ENCODE results near the gene ZNF469.

The ZNF469 gene

DNA sequence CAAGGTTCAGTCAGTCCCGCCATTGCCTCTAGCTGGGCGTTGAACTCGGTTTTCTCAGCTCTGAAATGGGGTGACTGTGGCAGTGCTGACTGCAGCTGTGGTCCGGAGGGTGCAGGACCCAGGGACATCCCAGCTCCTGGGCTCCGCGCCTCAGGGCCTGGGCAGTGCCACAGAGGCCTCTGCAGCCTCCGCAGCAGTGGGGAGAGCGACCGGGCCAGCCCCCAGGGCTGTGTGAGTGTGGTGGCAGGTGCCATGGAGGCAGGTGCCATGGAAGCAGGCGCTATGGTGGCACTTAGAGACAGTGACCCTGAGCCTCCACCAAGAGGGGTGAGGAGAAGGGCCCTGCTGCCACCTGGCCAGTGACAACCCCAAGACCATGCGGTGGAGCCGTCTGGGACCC lies 30.9 kb downstream of the ZNF469 start:
- no peak for DNase-seq

- DNase-seq: no peak
These were observed 32.0 kb downstream of the ZNF469 start for GRCh38 chr16:88414521-88415380.

GRCh38 chr16:88415381-88415705 lies 32.6 kb downstream of the ZNF469 start:
- no peak for DNase-seq

DNA sequence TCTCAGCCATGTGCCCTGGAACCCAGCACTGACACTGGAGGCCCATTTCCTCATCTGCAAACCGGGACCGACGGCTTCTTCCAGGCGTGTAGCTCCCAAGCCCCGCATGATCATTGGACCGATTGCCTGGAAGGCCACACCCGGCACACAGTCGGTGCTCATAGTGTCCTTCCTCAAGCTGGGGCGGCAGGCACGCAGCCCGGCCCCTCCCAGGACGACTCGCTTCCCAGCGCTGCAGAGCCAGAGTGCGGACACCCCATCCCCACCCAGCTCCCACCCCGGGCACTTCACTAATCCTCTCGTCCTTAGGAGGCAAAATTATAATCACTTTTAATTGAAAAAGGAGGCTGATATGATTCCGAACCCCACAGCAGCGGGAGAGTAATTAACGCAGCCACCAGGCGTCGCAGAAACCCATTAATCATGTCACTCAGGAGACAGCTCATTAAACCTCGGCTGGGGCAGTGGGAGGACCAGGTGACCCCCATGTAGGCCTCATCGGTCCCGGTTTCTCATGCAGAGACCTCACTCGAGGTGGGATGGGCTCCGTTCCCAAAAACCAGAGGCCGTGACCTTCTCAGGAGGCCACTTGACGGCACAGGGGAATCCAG lies 33.1 kb downstream of the ZNF469 start:
- DNase-seq: no peak

- DNase-seq: no peak
These were observed 33.9 kb downstream of the ZNF469 start for GRCh38 chr16:88416686-88417085.

DNA sequence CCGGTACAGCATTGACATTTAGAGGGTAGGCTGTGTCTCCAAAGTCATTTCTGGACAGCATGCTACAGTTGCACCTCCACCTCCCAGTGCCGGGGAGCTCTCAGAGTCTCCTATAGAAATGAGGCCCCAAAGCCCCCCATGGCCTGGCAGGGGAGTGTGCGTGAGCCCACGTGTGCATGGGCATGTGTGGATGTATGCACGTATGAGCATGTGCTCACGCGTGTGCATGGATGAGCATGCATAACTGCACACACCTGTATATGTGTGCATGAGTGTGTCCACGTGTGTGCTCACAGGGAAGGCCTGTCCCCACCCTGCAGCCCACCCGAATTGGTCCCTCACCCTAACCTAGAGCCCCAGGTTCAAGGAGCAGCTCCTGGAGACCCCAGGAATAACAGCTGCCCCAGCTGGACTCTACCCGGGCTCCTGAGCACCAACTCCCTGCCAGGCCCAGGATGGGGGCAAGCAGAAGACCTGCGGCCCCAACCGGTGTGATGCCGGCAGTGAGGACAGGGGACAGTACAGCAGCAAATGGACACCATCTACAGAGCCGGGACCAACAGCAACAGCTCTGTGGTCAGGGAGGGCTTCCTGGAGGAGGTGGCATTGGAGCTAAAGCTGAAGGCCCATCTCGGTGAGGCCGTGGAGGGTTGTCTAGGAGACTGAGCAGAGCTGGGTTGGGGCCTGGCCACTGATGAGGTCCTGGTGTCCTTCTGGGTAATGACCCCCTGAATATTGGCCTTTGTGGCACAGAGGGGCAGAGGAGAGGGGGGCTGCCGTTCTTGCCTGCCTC lies 35.1 kb downstream of the ZNF469 start:
- DNase-seq: no peak

DNA sequence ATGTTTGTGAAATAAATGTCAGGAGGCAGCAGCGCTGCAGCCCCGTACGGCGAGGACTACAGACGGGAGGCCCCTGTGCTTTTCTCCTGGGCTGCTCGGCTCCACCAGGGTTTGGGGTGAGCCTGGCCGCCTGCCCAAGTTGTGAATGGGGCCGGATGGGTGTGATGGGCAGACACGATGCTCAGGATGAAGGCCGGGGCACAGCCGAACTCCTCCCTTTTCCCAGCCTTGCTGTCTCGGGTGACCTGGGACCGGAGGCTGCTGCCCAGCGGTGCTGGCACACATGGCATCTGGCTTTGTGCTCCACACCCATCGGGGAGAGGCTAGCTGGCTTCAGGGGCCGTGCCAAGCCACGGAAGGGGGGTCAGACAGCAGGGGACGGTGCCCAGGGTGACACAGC lies 36.1 kb downstream of the ZNF469 start:
- no peak for DNase-seq

GRCh38 chr16:88419790-88420189 lies 37.0 kb downstream of the ZNF469 start:
- DNase-seq: no peak

GRCh38 chr16:88420496-88420895 lies 37.7 kb downstream of the ZNF469 start:
- no peak for DNase-seq

- no peak for DNase-seq
These were observed 38.5 kb downstream of the ZNF469 start for GRCh38 chr16:88421301-88421700.

DNA sequence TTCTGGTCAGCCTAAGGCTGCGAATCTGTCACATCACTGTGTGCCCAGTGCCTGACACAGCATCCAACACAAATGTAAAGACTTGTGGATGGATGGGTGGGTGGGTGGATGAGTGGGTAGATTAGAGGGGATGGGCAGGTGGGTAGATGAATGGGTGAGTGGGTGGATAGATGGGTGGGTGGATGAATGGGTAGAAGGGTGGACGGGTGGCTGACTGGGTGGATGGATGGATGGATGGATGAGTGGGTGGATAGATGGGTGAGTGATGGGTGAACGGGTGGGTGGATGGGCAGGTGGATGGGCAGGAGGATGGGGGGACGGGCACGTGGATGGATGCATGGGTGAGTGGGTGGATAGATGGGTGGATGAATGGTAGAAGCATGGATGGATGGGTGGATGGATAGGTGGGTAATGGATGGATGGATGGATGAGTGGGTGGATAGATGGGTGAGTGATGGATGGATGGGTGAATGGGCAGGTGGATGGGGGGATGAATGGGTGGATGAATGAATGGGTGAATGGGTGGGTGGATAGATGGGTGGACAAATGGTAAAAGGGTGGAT lies 39.2 kb downstream of the ZNF469 start:
- DNase-seq: no peak

- no peak for DNase-seq
These were observed 40.1 kb downstream of the ZNF469 start for GRCh38 chr16:88422733-88423447.

DNA sequence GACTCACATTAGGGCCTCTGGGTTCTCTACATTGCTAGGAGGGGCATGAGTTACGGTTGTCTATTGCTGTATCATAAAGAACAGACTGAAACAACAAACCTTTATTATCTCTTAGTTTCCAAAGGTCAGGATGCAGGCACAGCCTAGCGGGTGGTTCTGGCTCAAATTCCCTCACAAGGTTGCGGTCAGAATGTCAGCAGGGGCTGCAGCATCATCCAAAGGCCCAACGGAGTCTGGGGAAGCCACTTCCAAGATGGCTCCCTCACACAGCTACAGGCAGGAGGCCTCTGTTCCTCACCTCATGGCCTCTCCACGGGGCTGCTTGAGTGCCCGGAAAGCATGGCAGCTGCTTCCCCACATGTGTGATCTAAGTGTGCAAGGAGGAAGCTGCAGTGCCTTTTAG lies 40.7 kb downstream of the ZNF469 start:
- no peak for DNase-seq

DNA sequence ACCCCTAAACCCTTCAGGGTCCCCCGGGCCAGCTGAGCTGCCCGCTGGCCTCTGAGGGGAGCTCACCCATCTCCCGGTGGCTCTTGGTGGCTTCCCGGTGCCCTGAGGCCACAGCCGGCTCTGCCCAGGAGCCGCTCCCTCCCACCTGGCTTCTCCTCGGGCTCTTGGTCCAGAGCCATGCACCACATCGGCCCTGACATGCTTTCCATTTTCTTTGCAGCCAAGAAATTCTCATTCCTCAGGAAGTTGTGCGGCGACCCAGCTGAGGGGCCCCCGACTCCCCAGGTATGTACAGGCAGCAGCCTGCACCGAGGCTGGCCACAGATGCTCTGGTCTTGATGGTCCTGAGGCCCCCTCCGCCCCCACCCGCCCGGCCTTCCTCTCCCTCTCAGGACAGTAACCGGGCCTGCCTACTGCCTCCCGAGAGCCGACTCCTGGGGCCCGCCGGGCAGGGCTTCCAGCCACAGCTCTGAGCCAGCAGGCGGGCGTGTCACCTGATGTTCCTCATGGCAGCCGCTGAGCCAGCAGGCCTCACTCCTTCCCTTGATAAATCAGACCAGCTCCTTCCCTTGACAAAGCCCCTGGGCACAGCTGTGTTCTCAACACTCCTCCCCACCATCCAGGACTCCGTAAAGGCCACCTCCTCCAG lies 42.0 kb downstream of the ZNF469 start:
- no peak for DNase-seq

GRCh38 chr16:88426018-88426417 lies 43.3 kb downstream of the ZNF469 start:
- no peak for DNase-seq

DNA sequence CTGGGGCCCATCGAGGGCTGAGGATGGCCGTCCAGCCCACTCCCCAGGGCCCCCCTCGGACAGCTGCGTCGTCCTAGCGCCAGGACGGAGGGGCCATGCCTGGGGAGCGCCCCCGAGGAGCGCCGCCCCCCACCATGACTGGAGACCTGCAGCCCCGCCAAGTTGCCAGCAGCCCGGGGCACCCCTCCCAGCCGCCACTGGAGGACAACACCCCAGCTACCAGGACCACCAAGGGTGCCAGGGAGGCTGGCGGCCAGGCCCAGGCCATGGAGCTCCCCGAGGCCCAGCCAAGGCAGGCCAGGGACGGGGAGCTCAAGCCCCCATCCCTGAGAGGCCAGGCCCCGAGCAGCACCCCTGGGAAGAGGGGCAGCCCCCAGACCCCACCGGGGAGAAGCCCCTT lies 44.6 kb downstream of the ZNF469 start:
- no peak for DNase-seq

DNA sequence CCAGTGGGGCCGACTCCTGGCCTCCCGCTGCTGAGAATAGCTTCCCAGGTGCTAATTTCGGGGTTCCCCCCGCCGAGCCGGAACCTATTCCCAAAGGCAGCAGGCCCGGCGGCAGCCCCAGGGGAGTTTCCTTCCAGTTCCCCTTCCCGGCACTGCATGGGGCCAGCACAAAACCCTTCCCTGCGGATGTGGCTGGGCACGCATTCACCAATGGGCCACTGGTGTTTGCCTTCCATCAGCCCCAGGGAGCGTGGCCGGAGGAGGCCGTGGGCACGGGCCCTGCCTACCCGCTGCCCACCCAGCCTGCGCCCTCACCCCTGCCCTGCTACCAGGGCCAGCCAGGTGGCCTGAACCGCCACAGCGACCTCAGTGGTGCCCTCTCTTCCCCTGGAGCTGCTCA lies 45.4 kb downstream of the ZNF469 start:
- DNase-seq: no peak

GRCh38 chr16:88428616-88429386 lies 46.0 kb downstream of the ZNF469 start:
- no peak for DNase-seq

DNA sequence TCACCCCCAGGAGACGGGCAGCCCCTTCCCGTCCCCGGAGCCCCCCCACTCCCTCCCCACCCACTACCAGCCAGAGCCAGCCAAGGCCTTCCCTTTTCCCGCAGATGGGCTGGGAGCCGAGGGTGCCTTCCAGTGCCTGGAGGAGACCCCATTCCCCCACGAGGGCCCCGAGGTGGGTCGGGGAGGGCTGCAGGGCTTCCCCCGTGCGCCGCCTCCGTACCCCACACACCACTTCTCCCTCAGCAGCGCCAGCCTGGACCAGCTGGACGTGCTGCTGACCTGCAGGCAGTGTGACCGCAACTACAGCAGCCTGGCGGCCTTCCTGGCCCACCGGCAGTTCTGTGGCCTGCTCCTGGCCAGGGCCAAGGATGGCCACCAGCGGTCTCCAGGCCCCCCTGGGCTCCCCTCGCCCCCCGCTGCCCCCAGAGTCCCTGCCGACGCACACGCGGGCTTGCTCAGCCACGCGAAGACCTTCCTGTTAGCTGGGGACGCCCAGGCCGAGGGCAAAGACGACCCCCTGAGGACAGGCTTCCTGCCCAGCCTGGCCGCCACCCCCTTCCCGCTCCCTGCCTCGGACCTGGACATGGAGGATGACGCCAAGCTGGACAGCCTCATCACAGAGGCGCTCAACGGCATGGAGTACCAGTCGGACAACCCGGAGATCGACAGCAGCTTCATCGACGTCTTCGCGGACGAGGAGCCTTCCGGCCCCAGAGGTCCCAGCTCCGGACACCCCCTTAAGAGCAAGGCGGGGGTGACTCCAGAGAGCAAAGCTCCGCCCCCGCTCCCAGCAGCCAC lies 46.8 kb downstream of the ZNF469 start:
- no peak for DNase-seq

DNA sequence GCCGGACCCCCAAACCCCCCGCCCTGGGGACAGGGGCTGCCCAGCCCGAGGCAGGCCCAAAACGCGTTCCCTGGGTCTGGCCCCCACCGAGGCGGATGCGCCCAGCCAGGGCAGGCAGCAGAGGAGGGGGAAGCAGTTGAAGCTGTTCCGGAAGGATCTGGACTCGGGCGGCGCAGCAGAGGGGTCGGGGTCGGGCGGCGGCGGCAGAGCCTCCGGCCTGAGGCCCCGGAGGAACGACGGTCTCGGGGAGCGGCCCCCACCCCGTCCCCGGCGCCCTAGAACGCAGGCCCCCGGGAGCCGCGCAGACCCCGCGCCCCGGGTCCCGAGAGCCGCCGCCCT lies 47.4 kb downstream of the ZNF469 start:
- no peak for DNase-seq

Measured in activated CD4-positive, alpha-beta T cell treated with anti-CD3 and anti-CD28 coated beads for 4 hours (primary cell).